ENCODE results near the gene STK39. TPM values are rescaled to one million over a fixed set of nuclear protein-coding genes. Genes with fewer than 3 reads are reported as not detected.

Gene STK39
- total RNA-seq, 4 donors from 2014 or later, result 6.4 to 9.0 (median 6.7) TPM

- H3K27ac ChIP-seq, result no peak overlapping the region
- WGBS, 2 donors, result 86 to 89% methylated on average over 8 of the region's 8 CpGs
- H3K4me1 ChIP-seq, result peaks cover 4 to 16% of the 10 kb centered on the region in 2 donors
- no peaks in the 10 kb centered on the region for H3K9me3 ChIP-seq
- H3K27me3 ChIP-seq, result no peaks in the 10 kb centered on the region
- no peak overlapping the region for H3K4me3 ChIP-seq (replicated peaks in 1 of 3)
- no peaks in the 10 kb centered on the region for H3K36me3 ChIP-seq
- DNase-seq, result no peak
- intact Hi-C loops (cut with DNase I), result no loop called here
- no peak for TF ChIP-seq POLR2A (IDR thresholded peaks at IDR 0.05)
- TF ChIP-seq CTCF (IDR thresholded peaks at IDR 0.05), result no peak
Observed at GRCh38 chr2:168244318-168244717, 3.1 kb downstream of the STK39 start.

- WGBS, 2 donors, result 95 to 97% methylated on average over 5 of the region's 5 CpGs
- Histone ChIP-seq H3K9me3 (no peaks in the 10 kb centered on the region), H3K4me3 (replicated peaks in 1 of 3) (no peak overlapping the region), H3K27ac (no peak overlapping the region), H3K36me3 (no peaks in the 10 kb centered on the region), H3K27me3 (no peaks in the 10 kb centered on the region), H3K4me1 (peaks cover under 1 to 9% of the 10 kb centered on the region in 2 donors)
- DNase-seq, result no peak
- intact Hi-C loops (cut with DNase I), result no loop called here
- TF ChIP-seq POLR2A (IDR thresholded peaks at IDR 0.05) (no peak), CTCF (IDR thresholded peaks at IDR 0.05) (no peak)
Observed at GRCh38 chr2:168243061-168243460, 4.3 kb downstream of the STK39 start.

- TF ChIP-seq CTCF (IDR thresholded peaks at IDR 0.05) (no peak), POLR2A (IDR thresholded peaks at IDR 0.05) (no peak)
- DNase-seq, result no peak
- intact Hi-C loops (cut with DNase I), result no loop called here
- Histone ChIP-seq H3K27ac (no peak overlapping the region), H3K4me1 (peaks cover 0 to 8% of the 10 kb centered on the region in 2 donors), H3K36me3 (no peaks in the 10 kb centered on the region), H3K4me3 (replicated peaks in 1 of 3) (no peak overlapping the region), H3K9me3 (no peaks in the 10 kb centered on the region), H3K27me3 (no peaks in the 10 kb centered on the region)
- WGBS, 2 donors, result 88 to 93% methylated on average over 5 of the region's 5 CpGs
Observed at GRCh38 chr2:168241746-168242145, 5.6 kb downstream of the STK39 start.

- no peaks in the 10 kb centered on the region for H3K27me3 ChIP-seq
- peaks cover 0 to 8% of the 10 kb centered on the region in 2 donors for H3K4me1 ChIP-seq
- DNase-seq, result no peak
- no peak overlapping the region for H3K4me3 ChIP-seq (replicated peaks in 1 of 3)
- H3K36me3 ChIP-seq, result no peaks in the 10 kb centered on the region
- intact Hi-C loops (cut with DNase I), result no loop called here
- 71 to 85% methylated on average over 5 of the region's 5 CpGs for WGBS, 2 donors
- TF ChIP-seq POLR2A (IDR thresholded peaks at IDR 0.05) (no peak), CTCF (IDR thresholded peaks at IDR 0.05) (no peak)
- H3K9me3 ChIP-seq, result no peaks in the 10 kb centered on the region
- no peak overlapping the region for H3K27ac ChIP-seq
Observed at GRCh38 chr2:168241208-168241607, 6.2 kb downstream of the STK39 start.

- Histone ChIP-seq H3K9me3 (no peaks in the 10 kb centered on the region), H3K27me3 (no peaks in the 10 kb centered on the region), H3K27ac (no peak overlapping the region), H3K4me1 (peaks cover 0 to 3% of the 10 kb centered on the region in 2 donors), H3K4me3 (replicated peaks in 1 of 3) (no peak overlapping the region), H3K36me3 (no peaks in the 10 kb centered on the region)
- intact Hi-C loops (cut with DNase I), result no loop called here
- no peak for DNase-seq
- WGBS, 2 donors, result 84 to 86% methylated on average over 5 of the region's 5 CpGs
- no peak for TF ChIP-seq CTCF (IDR thresholded peaks at IDR 0.05)
- TF ChIP-seq POLR2A (IDR thresholded peaks at IDR 0.05), result no peak
Observed at GRCh38 chr2:168239281-168239680, 8.1 kb downstream of the STK39 start.
